KMS-11 (cell line): ENCODE measurements around the gene ADAP1.

Experiments used
- H2AFZ ChIP-seq: fragments of 200-600 bp; sonication (generic); 2 replicates; pipeline ENCODE4 v1.6.1; 2016; ENCODE audit warnings: antibody characterized with exemption, mixed run types, low read depth
- H3K27ac ChIP-seq: fragments of 200-600 bp; sonication (generic); 2 replicates; pipeline ENCODE4 v1.6.1; 2016; ENCODE audit warnings: mild to moderate bottlenecking, mixed run types
- H3K27me3 ChIP-seq: fragments of 200-600 bp; sonication (generic); 2 replicates; pipeline ENCODE4 v1.6.1; 2017; ENCODE audit warnings: mild to moderate bottlenecking, low read depth, mixed run types, moderate library complexity; ENCODE audit not compliant: insufficient read depth
- H3K36me3 ChIP-seq: fragments of 200-600 bp; sonication (generic); 2 replicates; pipeline ENCODE4 v1.6.1; 2017; ENCODE audit warnings: mild to moderate bottlenecking, mixed run types; ENCODE audit not compliant: insufficient read depth
- H3K4me1 ChIP-seq: fragments of 200-600 bp; sonication (generic); 2 replicates; pipeline ENCODE4 v1.6.1; 2016; ENCODE audit warnings: mild to moderate bottlenecking, low read depth, mixed run types; ENCODE audit not compliant: poor library complexity, severe bottlenecking
- H3K4me2 ChIP-seq: fragments of 200-600 bp; sonication (generic); 2 replicates; pipeline ENCODE4 v1.7.0; 2016; ENCODE audit warnings: mild to moderate bottlenecking, mixed run types
- H3K4me3 ChIP-seq: fragments of 200-600 bp; sonication (generic); IDR thresholded peaks from 2 replicates; pipeline ENCODE4 v1.6.1; 2017; ENCODE audit warnings: low read depth, low read length, mixed read lengths; ENCODE audit not compliant: insufficient read depth
- H3K79me2 ChIP-seq: fragments of 200-600 bp; sonication (generic); 2 replicates; pipeline ENCODE4 v1.6.1; 2016; ENCODE audit warnings: low read depth, mixed run types; ENCODE audit not compliant: insufficient read depth
- H3K9ac ChIP-seq: fragments of 200-600 bp; sonication (generic); 2 replicates; pipeline ENCODE4 v1.6.1; 2016; ENCODE audit warnings: mild to moderate bottlenecking, mixed run types
- H4K20me1 ChIP-seq: fragments of 200-600 bp; sonication (generic); 2 replicates; pipeline ENCODE4 v1.6.1; 2016; ENCODE audit warnings: mild to moderate bottlenecking, mixed run types; ENCODE audit not compliant: insufficient read depth
- CTCF ChIP-seq: fragments of 200-600 bp; sonication (generic); conservative IDR thresholded peaks from 2 replicates; pipeline ENCODE4 v1.6.1; 2017; ENCODE audit warnings: low read depth, mild to moderate bottlenecking, antibody characterized with exemption, low read length, moderate library complexity, mixed read lengths

ADAP1 gene

DNA sequence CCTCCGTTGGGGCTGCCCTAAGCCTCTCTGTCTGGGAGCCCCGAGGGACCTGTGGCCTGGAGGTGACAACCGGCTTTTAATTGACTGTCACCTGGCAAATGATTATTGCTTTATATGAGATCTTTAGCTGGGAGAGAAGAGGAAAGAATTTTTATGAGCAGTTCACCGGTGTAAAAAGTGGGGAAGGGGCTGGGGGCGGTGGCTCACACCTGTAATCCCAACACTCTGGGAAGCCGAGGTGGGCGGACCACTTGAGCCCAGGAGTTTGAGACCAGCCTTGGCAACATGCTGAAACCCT, 23.5 kb upstream of the ADAP1 start:
- no peak overlapping the region for H3K9ac ChIP-seq
- peaks cover 16% of the 10 kb centered on the region for H3K4me1 ChIP-seq

DNA sequence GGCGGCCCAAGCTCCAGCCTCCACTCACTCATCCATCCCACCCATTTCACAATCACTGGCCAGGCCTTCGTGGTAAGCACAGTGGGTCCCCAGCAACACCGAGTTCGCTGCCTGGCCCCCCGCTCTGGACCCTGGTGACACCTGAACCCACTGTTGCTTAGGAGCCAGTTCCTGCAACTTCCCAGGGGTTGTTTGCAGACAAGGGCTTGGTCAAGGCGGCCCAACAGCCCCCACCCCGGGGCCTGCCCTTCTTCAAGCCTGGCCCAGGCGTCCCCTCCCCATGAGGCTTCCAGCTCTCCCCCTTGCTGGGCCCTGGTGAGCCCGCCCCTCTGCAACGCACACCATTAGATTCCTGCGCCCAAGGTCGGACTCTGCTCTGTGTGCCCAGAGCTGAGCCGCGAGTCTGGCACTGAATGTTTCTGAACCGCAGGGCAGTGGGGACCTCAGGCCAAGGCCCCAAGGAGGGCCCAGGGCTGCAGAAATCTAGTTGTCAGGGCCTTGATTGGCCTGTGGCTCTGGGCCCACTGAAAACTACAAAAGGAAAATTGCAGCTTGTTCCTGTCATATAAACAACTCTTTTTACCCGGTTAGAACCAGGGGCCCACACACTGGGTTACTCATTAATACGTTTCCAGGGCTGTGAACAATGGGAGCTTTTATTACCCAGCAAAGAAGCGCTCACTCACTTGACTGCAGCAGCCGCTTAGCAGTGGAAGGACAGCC, 23.0 kb upstream of the ADAP1 start:
- Histone ChIP-seq H3K9ac (no peak overlapping the region), H4K20me1 (0 out of 2 replicates have a peak, but pooled peaks cover 7% of the 10 kb centered on the region), H3K79me2 (peaks cover 27% of the 10 kb centered on the region), H3K4me1 (peaks cover 21% of the 10 kb centered on the region), H2AFZ (no peak overlapping the region), H3K27me3 (peaks cover 6% of the 10 kb centered on the region; the same call in 1 of the 2 replicates), H3K27ac (no peak overlapping the region), H3K4me3 (no peak overlapping the region), H3K4me2 (no peak overlapping the region), H3K36me3 (no peaks in the 10 kb centered on the region)
- no peak for TF ChIP-seq CTCF

More for the DNA sequence above, 23.5 kb upstream of the ADAP1 start:
- H2AFZ ChIP-seq: no peak overlapping the region
- H3K79me2 ChIP-seq: peaks cover 23% of the 10 kb centered on the region
- peaks cover 9% of the 10 kb centered on the region; the same call in 1 of the 2 replicates for H3K27me3 ChIP-seq
- H3K36me3 ChIP-seq: no peaks in the 10 kb centered on the region
- no peak for TF ChIP-seq CTCF
- H3K4me2 ChIP-seq: no peak overlapping the region
- H3K27ac ChIP-seq: no peak overlapping the region
- 0 out of 2 replicates have a peak, but pooled peaks cover 6% of the 10 kb centered on the region for H4K20me1 ChIP-seq
- no peak overlapping the region for H3K4me3 ChIP-seq

GRCh38 chr7:976901-977325, 22.4 kb upstream of the ADAP1 start:
- no peak overlapping the region for H2AFZ ChIP-seq
- TF ChIP-seq CTCF: no peak
- H3K27me3 ChIP-seq: peaks cover under 1% of the 10 kb centered on the region; the same call in 1 of the 2 replicates
- peaks cover 26% of the 10 kb centered on the region for H3K4me1 ChIP-seq
- no peaks in the 10 kb centered on the region for H3K36me3 ChIP-seq
- H3K4me3 ChIP-seq: no peak overlapping the region
- no peak overlapping the region for H3K9ac ChIP-seq
- H3K4me2 ChIP-seq: no peak overlapping the region
- peaks cover 33% of the 10 kb centered on the region for H3K79me2 ChIP-seq
- H3K27ac ChIP-seq: no peak overlapping the region
- 0 out of 2 replicates have a peak, but pooled peaks cover 7% of the 10 kb centered on the region for H4K20me1 ChIP-seq

- Histone ChIP-seq H3K4me3 (peak overlapping the region; percentile 32), H3K27me3 (no peaks in the 10 kb centered on the region; the same call in 1 of the 2 replicates), H4K20me1 (0 out of 2 replicates have a peak, but pooled peaks cover 7% of the 10 kb centered on the region), H2AFZ (peak overlapping the region; percentile 64; the same call in 1 of the 2 replicates), H3K27ac (no peak overlapping the region), H3K36me3 (no peaks in the 10 kb centered on the region), H3K9ac (no peak overlapping the region), H3K4me2 (peak overlapping the region; percentile 35; the same call in 1 of the 2 replicates), H3K79me2 (peaks cover 43% of the 10 kb centered on the region), H3K4me1 (peaks cover 37% of the 10 kb centered on the region)
- no peak for TF ChIP-seq CTCF
Observed at GRCh38 chr7:975702-976473, 21.4 kb upstream of the ADAP1 start.
